ENCODE results near the gene ACOT12. TPM values are rescaled to one million over a fixed set of nuclear protein-coding genes. Genes with fewer than 3 reads are reported as not detected.
A peak's percentile ranks its signal among the peaks of the same experiment; 100 is the strongest.

ACOT12 gene
- total and polyA plus RNA-seq, 8 donors: not detected

GRCh38 chr5:81305785-81306184, 88.1 kb downstream of the ACOT12 start:
- Histone ChIP-seq H3K9me3 (no peaks in the 10 kb centered on the region), H3K4me1 (peaks cover 6 to 28% (median 17%) of the 10 kb centered on the region in 4 donors), H3K36me3 (peaks cover 0 to 36% (median 31%) of the 10 kb centered on the region in 4 donors), H3K27me3 (no peaks in the 10 kb centered on the region), H3K4me3 (no peak overlapping the region), H3K27ac (no peak overlapping the region)
- no peak for DNase-seq
- no peak for TF ChIP-seq EP300 (IDR thresholded peaks at IDR 0.05)
- no peak for TF ChIP-seq POLR2AphosphoS5 (IDR thresholded peaks at IDR 0.05)
- TF ChIP-seq POLR2A (IDR thresholded peaks at IDR 0.05): no peak
- no peak for TF ChIP-seq CTCF (IDR thresholded peaks at IDR 0.05)
- intact Hi-C loops (cut with DNase I; ENCODE audit: low total_unique reads): no loop called here

GRCh38 chr5:81303563-81303962, 90.4 kb downstream of the ACOT12 start:
- H3K4me3 ChIP-seq: no peak overlapping the region
- DNase-seq: no peak
- peaks cover 0 to 14% (median 14%) of the 10 kb centered on the region in 4 donors for H3K36me3 ChIP-seq
- no peak for TF ChIP-seq POLR2A (IDR thresholded peaks at IDR 0.05)
- no peak for TF ChIP-seq EP300 (IDR thresholded peaks at IDR 0.05)
- no peak for TF ChIP-seq POLR2AphosphoS5 (IDR thresholded peaks at IDR 0.05)
- no peak for TF ChIP-seq CTCF (IDR thresholded peaks at IDR 0.05)
- H3K27ac ChIP-seq: no peak overlapping the region
- 71 to 81% (median 80%) methylated on average over 1 of the region's 1 CpG for WGBS, 5 donors
- intact Hi-C loops (cut with DNase I; ENCODE audit: low total_unique reads): no loop called here
- no peaks in the 10 kb centered on the region for H3K27me3 ChIP-seq
- H3K9me3 ChIP-seq: no peaks in the 10 kb centered on the region
- peaks cover 19 to 51% (median 35%) of the 10 kb centered on the region in 4 donors for H3K4me1 ChIP-seq

GRCh38 chr5:81302596-81302995, 91.3 kb downstream of the ACOT12 start:
- TF ChIP-seq POLR2A (IDR thresholded peaks at IDR 0.05) (no peak), CTCF (IDR thresholded peaks at IDR 0.05) (no peak), POLR2AphosphoS5 (IDR thresholded peaks at IDR 0.05) (no peak), EP300 (IDR thresholded peaks at IDR 0.05) (no peak)
- no peak for DNase-seq
- Histone ChIP-seq H3K36me3 (peaks cover 0 to 14% (median 11%) of the 10 kb centered on the region in 4 donors), H3K27me3 (no peaks in the 10 kb centered on the region), H3K27ac (no peak overlapping the region), H3K4me3 (peak overlapping the region in 3 of 4 donors; percentile 59 to 87 (median 86)), H3K9me3 (no peaks in the 10 kb centered on the region), H3K4me1 (peaks cover 19 to 60% (median 39%) of the 10 kb centered on the region in 4 donors)
- intact Hi-C loops (cut with DNase I; ENCODE audit: low total_unique reads): no loop called here
- WGBS, 5 donors: 86 to 92% (median 91%) methylated on average over 5 of the region's 5 CpGs

- peak; percentile 94 to 99 for DNase-seq
- no peaks in the 10 kb centered on the region for H3K27me3 ChIP-seq
- H3K4me1 ChIP-seq: peaks cover 19 to 67% (median 44%) of the 10 kb centered on the region in 4 donors
- intact Hi-C loops (cut with DNase I; ENCODE audit: low total_unique reads): no loop called here
- peak within 1 kb of the TSS; percentile 59 to 91 (median 86) for H3K4me3 ChIP-seq
- no peaks in the 10 kb centered on the region for H3K9me3 ChIP-seq
- H3K27ac ChIP-seq: peak within 1 kb of the TSS; percentile 88 to 94 (median 93)
- 0 to 1% (median 0%) methylated on average over 37 to 54 of the region's 54 CpGs for WGBS, 5 donors
- peaks cover 0 to 14% (median 11%) of the 10 kb centered on the region in 4 donors for H3K36me3 ChIP-seq
- peak; percentile 91 to 97 (median 93) for TF ChIP-seq POLR2AphosphoS5 (IDR thresholded peaks at IDR 0.05)
- TF ChIP-seq CTCF (IDR thresholded peaks at IDR 0.05): peak in 1 of 7 experiments; percentile 27
- peak in 2 of 4 donors; percentile 62 to 77 for TF ChIP-seq POLR2A (IDR thresholded peaks at IDR 0.05)
- no peak for TF ChIP-seq EP300 (IDR thresholded peaks at IDR 0.05)
Observed at GRCh38 chr5:81301271-81302015, 92.5 kb downstream of the ACOT12 start, which contains the start of gene ZCCHC9. Gene ZCCHC9 (plus strand): TSS chr5:81301587. CDS start chr5:81304758, 3,171 bp downstream.
